ENCODE results near the gene SNX19.

- TF ChIP-seq CTCF (IDR thresholded peaks at IDR 0.05; ENCODE audit: insufficient read depth, low read length) (no peak), POLR2AphosphoS5 (IDR thresholded peaks at IDR 0.05; ENCODE audit: low read depth) (no peak), REST (IDR thresholded peaks at IDR 0.05; ENCODE audit: insufficient replicate concordance, low read depth) (no peak), GABPA (IDR thresholded peaks at IDR 0.05; ENCODE audit: low read depth) (no peak), SPI1 (IDR thresholded peaks at IDR 0.05; ENCODE audit: borderline replicate concordance, low read depth) (no peak)
Measured at GRCh38 chr11:130850185-130850944, 65.9 kb downstream of the SNX19 start.
